ENCODE results near the gene FSD2. TPM values are rescaled to one million over a fixed set of nuclear protein-coding genes. Genes with fewer than 3 reads are reported as not detected.

The FSD2 gene
- total RNA-seq, 1 experiment from 2014 or later: not detected

- Mint-ChIP-seq H3K27me3 (ENCODE audit: low read depth) (peaks cover 12% of the 10 kb centered on the region), H3K9me3 (no peaks in the 10 kb centered on the region), H3K27ac (no peak overlapping the region), H3K4me3 (no peak overlapping the region), H3K36me3 (ENCODE audit: insufficient read depth in 1 of 3, low read depth in 3 of 3) (no peaks in the 10 kb centered on the region), H3K4me1 (no peaks in the 10 kb centered on the region)
- H3K56ac ChIP-seq (ENCODE audit: insufficient read length, low read depth, low read length): no peak overlapping the region
- no peak overlapping the region for H4K5ac ChIP-seq (ENCODE audit: insufficient read length, low read depth, low read length)
- H2BK12ac ChIP-seq (ENCODE audit: insufficient read length, low read depth, low read length): no peak overlapping the region
- H2AFZ ChIP-seq (ENCODE audit: low read length): no peak overlapping the region
- H3K23ac ChIP-seq (ENCODE audit: insufficient read length, low read depth, low read length): no peak overlapping the region
- no peak overlapping the region for H3K4ac ChIP-seq (ENCODE audit: low read depth, low read length)
- H2BK120ac ChIP-seq (ENCODE audit: low read depth, low read length, poor library complexity, severe bottlenecking): no peak overlapping the region
- no peaks in the 10 kb centered on the region for H3K79me2 ChIP-seq (ENCODE audit: insufficient read depth, low read length)
- no peak overlapping the region for H3K9ac ChIP-seq (ENCODE audit: extremely low read depth, insufficient read length, low read length)
- TF ChIP-seq CTCF (conservative IDR thresholded peaks at IDR 0.05): no peak
- H3K9me3 ChIP-seq (ENCODE audit: control insufficient read depth, low read depth, low read length): no peaks in the 10 kb centered on the region
- H3K23me2 ChIP-seq (ENCODE audit: insufficient read length, low read depth, low read length, poor library complexity, severe bottlenecking): no peaks in the 10 kb centered on the region
- no peak overlapping the region for H2AK5ac ChIP-seq (ENCODE audit: insufficient read length, low read length)
- H4K91ac ChIP-seq (ENCODE audit: insufficient read length, low read depth, low read length): no peak overlapping the region
- no peak for DNase-seq
- no peak overlapping the region for H3K27ac ChIP-seq (ENCODE audit: insufficient read length, low read depth, low read length)
- no peaks in the 10 kb centered on the region for H3K27me3 ChIP-seq (ENCODE audit: insufficient read depth, low read length)
- H3T11ph ChIP-seq (ENCODE audit: low read length): no peak overlapping the region
- no peak overlapping the region for H2BK5ac ChIP-seq (ENCODE audit: insufficient read length, low read length)
- H3K4me2 ChIP-seq (ENCODE audit: insufficient read depth, insufficient read length, low read length): no peak overlapping the region
- H4K20me1 ChIP-seq (ENCODE audit: control insufficient read depth, insufficient read depth, insufficient read length): no peaks in the 10 kb centered on the region
- no peak overlapping the region for H3K14ac ChIP-seq (ENCODE audit: insufficient read depth, low read length)
- H2BK15ac ChIP-seq (ENCODE audit: low read depth, low read length): no peak overlapping the region
- H3K4me1 ChIP-seq (ENCODE audit: insufficient read depth, low read length): no peaks in the 10 kb centered on the region
- H3K79me1 ChIP-seq (ENCODE audit: insufficient read depth, low read depth, low read length, poor library complexity, severe bottlenecking): no peaks in the 10 kb centered on the region
- H3K18ac ChIP-seq (ENCODE audit: insufficient read length, low read depth, low read length): no peak overlapping the region
- no peak overlapping the region for H4K8ac ChIP-seq (replicated peaks; ENCODE audit: insufficient read length, low read depth, low read length)
- WGBS (ENCODE audit: extremely low coverage, insufficient read length, low lambda C conversion rate): no CpG with 5 or more reads among the region's 4 CpGs
- H2BK20ac ChIP-seq (ENCODE audit: low read depth, low read length, poor library complexity, severe bottlenecking): no peak overlapping the region
Measured at GRCh38 chr15:82781349-82781748, 24.5 kb downstream of the FSD2 start.
